NCI-H1105 treated with DMSO at 0.1 percent for 48 hours (cell line): ENCODE measurements around the gene BZW2.
"Not testable (repeated sequence)": the region's sequence is repeated elsewhere in the genome, so short reads cannot be mapped to it uniquely, and the experiment has no call there.

Experiments used
- DNase-seq: peaks from one replicate; lab custom pipeline; 2025; lab: John Stamatoyannopoulos, UW

The BZW2 gene

DNA sequence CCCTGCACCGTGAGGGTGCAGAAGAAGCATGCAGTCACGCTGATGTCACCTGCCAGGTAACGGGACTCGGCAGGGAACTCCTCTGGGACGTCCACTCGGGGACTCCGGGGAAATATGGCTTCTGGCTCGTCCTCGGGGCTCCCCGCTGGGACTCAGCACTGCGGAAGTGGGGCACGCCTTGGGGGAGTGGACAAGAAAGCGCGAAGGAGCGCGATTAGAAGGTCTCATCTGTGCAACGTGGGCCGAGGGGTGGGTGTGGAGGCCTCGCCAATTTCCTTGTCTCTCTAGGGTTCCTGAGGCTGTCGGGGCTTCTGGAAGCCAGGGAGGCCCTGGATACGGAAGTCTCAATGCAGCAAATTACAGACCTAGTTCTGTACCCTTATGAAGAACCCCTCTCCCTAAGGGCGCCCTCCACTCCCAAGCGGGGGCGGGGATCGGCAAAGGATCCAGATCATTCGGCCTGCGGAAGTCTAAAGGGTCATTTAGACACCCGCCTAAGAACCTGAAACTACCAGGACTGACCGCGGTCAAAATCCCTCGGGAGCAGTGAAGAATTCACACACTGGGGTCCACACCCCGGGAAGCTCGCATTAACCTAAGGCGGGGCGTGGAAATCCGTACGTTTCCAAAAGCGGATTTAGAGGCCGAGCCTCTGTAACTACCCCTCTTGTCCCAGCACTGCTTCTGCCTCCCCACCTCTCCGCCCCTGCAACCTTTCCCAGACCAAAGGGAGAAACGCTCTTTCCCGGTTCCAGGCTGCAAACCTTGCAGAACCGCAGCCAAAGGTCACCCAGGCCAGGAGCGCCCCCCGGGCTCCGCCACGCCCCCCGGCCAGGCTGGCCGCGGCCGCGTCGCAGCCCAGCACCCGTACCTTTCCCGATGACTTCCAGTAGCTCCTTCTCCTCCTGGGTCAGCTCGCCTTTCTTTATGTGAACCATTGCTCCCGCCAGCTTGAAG, 1.1 kb upstream of the BZW2 start:
- peak; percentile 54 for DNase-seq

DNA sequence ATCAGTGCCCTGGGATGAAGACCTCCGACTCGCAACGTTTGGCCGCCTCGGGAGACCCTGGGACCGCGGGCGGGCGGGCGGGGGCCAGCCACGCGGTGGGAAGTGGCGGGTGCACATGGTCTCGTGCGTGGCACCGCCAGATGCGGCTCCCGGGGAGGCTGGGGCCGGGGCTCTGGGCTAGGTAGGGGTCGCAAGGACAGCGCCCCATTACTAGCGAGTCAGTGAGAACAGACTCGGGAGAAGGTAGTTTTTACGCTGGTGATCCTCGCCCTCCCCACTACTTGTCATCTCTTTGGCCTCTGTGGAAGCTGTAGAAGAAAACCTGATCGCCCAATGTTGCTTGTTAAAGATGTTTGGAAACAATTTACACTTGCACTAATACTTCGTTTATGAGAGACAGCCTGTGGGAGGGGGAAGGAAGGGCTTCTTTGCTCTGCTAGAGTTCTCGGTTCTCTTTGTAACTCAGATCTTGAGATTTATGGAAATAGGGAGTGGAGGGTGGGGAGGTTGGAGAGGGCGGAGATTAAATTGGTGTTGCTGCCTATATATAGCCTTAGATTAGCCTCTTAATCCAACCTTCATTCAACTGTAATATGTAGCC, 591 bp downstream of the BZW2 start:
- peak; percentile 32 for DNase-seq

DNA sequence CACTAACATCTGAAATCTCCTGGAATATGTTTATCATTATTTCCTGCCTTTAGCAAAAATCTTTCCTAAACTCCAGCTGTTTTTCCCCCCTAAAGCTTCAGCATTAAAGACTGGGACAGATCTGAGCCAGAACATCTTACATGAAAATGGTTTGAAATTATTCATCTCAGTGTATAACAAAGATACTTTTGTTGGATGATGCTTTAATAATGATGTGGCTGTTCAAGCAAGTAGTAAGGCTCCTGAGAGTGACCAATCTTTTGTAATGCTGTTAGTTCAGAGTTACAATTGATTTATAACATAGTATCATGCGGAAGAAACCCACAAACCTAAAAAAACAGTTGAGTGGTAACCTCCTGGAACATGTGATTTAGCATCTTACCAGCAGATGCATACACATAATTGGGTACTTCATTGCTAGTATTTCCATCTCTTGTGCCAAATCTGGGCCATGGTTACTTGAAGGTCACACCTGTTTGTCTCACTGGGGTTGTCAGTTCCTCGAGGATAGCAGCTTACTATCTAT, 1.5 kb downstream of the BZW2 start:
- DNase-seq: peak; percentile 68

DNA sequence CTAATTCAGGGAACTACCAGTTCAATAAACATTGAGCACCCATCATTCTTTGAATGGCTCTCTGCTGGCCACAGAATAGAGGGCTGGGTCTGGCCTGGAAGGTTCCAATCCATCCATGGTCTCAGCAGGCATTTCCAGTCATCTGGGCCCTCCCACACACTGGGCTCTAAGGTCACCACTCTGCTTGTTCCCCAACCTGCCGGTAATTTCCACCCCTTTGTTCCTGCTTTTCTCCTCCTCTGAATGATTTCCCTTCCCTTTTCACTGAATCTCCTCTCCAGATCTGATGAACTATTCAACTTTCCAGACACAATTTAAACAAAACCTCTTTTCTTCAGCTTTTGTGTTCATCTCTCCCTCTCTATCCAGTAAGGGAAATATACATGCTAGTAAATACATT, 2.6 kb downstream of the BZW2 start:
- DNase-seq: no peak

DNA sequence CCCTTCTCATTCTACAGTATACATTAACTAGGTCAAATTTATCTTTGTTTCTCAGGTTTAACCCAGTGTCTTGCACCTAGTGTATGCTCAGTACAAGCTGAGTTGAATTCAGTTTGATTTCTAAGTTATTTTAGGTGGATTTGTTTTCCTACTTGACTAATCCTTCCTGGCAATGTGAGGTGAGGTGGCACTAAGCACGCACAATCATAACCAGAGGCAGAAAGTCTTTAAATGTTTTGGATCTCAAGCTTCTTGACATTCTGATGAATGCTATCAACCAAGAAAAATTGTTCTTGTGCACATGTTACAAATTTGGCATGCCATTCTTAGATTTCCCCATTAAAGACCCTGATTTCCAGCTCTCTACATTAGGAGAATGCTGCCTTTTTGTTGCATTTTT, 3.2 kb downstream of the BZW2 start:
- DNase-seq: no peak

DNA sequence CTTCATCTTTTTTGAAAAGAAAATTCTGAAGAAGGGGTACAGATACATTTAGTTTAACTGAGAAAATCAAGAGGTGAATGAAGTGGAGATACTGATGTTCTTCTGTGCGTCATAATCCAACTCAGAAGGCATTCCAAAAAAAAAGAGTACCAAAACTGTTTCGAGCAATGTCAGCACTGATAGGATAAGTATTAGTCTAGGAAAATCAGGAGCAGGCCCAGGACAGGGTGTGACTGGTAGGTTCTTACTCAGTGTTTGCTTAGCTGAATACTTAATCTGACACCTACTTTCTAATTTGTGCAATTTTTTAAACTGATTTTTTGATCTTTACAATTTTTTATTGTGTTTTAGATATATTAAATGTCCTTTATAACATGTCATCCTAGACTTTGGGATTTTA, 4.3 kb downstream of the BZW2 start:
- DNase-seq: no peak

DNA sequence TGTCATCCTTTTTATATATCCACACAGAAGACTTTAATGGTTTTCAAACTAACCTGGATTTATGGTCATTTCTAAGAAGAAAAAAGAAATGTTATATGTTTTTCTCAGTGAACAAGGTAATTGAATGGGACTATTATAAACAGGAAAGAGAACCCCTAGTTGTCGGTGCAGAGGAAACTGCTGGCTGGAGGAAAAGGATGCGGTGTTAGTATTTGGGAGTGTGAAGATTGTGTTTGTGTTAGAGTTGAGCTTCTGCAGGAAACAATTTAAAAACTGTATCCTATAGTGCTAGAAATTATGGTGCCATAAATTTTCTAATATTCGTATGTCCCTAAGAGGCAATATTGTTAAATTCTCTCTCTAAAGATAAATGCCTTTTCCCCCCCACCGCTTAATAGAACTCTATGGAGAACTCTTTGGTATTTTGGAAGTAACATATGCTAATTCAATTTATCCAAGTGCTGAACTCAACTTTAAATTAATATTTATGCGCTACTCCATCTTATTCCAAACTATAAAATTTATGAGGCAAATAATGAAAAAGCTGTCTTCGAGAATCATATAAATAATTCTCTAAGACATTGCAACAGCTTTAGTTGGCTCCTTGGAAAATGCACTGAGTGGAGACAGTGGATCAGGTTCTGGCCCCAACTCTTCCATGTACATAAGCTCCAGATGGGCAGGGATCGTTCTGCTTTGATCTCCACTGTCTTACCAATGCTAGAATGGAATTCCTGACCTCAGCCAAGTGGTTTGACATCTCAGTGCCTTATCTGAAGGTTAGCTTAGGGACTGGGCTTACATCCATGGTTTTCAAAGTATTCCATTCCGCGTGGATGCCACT, 5.6 kb downstream of the BZW2 start:
- DNase-seq: no peak

DNA sequence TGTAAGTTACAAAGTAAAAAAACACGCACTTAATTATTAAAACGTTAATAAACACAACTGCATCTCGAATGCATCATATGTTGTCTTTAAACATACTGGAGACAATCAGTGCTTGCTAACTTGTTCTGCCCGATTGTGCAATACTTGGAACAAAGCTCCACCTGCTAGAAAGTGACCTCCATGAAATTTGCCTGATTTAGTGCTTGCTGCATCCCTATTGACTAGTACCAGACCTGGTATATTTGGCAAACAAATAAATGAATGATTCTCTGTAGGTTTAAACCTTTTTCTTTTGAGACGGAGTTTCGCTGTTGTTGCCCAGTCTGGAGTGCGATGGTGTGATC, 6.2 kb downstream of the BZW2 start:
- DNase-seq: no peak

DNA sequence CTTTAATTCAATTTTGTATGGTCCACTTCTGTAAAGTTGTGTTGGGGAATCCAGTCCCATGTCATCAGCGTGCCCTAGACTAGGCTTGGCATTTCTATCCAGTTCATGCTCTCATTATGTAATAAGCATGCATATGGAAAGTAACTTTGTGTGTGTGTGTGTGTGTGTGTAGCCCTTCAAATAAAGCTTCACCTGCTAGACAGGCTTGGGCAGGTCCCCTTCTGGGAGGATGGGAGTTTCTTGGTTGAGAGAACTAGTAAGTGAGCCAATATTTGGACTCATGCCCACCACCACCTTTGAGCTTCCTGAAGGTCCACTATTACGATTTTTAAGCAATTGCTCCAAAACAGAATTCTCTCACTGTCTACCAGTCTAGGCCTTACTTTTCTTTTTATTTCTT, 6.9 kb downstream of the BZW2 start:
- DNase-seq: peak; percentile 98

DNA sequence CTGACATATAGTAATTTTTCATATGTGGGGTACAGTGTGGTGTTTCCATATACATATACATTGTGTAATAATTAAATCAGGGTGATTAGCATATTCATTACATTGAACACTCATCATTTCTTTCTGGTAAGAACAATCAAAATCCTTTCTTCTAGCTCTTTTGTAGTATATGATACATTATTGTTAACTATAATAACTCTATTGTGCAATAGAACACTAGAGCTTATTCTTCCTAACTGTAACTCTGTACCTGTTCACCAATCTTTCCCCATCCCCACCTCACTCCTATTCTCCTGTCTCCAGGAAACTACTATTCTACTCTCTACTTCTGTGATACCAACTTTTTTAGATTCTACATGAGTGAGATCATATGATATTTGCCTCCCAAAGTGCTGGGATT, 9.4 kb downstream of the BZW2 start:
- DNase-seq: no peak

DNA sequence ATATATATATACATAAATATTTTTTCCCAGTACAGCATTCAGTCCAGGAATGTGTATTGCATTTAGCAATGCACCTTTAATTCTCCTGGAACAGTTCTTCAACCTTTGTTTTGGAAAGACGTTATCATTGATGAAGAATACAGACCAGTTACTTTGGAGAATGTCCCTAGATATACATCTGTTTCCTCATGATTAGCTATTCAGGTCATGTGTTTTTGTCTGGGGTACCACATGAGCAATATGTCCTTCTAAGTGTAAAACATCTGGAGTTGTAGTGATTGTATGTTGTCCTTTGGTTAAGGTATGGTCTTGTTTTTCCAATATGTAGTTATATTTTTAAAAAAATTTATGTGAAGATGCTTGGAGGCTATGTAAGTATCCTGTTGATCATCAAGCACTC, 10.2 kb downstream of the BZW2 start:
- no peak for DNase-seq

DNA sequence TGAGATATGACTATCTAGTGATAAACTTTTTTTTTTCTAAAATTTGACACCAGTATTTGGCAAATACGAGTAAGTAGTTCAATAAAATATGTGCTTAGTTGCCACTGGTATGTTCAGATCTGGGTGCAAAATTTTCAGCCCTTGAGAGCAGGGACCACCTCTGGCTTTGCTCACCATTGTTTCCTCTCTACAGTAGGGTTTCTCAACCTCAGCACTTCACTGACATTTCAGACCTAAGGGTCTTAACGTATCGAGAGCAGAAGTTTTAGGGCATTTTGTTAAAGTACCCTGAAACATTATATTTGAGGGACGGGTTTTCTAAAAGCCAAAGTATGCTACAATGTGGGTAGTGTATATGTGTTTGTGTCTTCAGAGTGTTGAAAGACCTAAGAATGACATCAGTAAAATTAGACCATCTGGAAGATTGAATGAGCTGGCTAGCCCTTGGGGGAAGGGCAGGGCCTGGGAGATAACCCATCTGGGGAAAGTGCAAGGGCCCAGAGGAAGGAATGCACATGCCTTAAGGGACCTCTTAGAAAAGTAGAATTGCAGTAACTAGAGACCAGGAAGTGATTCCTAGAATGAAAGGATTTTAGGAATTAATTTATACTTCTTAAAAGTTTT, 11.8 kb downstream of the BZW2 start:
- DNase-seq: no peak

DNA sequence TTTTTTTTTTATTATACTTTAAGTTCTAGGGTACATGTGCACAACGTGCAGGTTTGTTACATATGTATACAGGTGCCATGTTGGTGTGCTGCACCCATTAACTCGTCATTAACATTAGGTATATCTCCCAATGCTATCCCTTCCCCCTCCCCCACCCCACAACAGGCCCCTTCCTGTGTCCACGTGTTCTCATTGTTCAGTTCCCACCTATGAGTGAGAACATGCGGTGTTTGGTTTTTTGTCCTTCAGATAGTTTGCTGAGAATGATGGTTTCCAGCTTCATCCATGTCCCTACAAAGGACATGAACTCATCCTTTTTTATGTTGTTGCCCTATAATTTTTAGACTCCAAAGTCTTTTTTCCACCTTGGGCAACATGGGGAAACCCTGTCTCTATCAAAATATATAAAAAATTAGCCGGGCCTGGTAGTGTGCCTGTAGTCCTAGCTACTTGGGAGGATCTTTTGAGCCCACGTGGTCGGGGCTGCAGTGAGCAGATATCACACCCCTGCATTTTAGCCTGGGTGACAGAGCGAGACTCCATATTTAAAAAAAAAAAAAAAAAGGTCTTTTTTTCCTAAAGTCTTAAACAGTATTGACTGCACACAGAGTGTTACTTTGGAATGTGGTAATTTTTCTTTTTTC, 14.0 kb downstream of the BZW2 start:
- DNase-seq: not testable (repeated sequence)

DNA sequence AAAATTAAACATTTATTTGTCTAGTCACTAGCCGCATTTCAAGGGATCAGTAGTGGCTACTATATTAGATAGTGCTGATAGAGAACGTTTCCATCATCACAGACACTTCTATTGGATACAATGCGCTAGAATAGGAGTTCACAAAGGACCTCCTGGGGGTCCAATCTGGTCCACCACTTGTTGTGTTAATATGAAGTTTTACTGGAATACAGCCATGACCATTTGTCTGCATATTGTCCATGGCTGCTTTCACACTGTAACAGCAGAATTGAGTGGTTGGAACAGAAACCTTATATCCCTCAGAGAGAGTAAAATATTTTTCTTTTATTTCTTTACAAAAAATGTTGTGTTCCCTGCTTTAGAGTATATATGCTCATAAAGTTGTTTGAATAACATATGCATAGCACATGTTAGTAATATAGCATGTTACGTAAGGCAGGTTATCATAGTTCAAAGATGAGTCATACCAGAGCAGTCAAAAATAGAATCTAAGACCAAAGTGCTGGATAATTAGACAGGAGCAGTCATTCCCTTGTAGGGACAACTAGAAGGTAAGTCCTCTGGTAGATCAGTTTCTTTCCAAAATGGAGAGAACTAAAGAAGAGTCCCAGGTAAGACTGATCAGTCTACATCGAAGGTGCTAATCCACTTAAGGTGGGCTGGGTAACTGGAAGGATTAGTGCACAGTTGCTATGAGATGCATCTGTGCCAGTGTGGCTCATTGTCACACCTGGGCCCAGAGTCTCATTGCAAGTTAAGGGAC, 14.9 kb downstream of the BZW2 start:
- no peak for DNase-seq

DNA sequence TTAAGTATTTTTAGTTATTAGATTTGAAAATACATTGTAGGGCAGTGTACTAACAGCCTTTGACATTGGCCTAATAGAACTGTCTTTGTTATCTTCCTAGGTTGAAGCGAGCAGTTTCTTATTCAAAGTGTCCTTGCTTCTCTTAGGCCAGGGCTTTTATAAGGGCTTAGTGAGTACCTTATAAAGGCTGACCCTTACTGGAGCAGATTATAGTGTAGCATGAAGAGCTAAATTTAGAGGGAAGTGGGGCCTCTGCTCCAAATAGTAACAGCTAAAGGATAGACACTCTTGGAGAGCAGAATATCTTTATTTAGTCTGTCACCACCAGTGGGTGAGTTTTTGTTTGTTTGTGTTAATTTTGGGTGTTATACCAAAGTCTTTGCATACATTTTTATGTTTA, 15.9 kb downstream of the BZW2 start:
- no peak for DNase-seq

DNA sequence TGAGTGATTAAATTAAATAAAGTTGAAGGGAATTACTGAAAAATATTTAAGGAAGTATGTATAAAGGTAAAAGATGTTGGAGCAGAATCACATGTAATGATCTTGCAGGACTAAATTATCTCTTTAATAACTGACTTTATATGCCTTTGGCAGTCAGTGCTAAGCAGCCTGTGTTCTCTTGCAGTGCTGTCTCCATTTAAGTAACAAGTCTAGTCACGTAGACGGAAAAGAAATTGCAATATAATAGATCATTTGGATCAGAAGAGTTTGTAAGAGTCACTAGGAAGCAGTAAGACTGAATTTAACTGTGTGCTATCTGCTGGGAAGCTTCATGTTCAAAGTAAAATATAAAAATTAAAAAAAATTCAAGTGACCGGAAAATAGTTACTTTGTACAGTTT, 21.4 kb downstream of the BZW2 start:
- DNase-seq: no peak

DNA sequence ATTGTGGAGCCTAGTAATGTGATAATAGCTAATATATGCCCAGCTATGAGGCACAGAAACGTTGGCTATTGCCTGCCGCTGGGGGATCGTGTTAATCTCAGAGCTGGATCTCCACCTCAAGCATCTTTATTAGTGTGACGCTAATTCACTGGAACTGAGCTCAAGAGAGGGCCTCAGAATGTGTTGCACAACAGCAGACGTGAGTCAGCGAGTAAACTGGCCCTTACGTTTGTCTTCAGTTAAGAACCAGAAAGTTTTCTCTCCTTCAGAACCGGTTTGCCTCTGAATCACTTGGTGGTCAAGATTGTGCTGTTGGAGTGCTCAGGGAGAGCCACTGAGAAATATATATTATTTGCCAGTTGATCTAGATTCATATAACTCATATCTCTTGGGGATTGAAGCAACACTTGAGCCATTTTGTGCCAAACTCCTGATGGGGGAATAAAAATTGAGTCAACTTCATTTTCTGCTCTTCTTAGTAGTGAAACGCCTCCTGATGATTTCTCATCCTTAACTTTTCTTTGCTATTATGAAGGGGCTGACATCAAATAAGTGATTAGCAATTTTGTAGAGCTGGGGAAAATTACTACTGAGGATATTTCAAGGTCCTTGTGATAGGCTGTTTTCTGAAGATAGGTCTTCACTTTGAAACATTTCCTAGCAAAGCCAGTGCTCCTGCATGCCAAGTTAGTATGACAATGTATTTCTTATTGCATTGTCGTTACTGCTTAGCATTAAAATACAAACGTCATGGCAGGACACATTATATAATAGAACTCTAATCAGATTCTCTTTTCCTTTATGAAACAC, 22.3 kb downstream of the BZW2 start:
- DNase-seq: no peak

DNA sequence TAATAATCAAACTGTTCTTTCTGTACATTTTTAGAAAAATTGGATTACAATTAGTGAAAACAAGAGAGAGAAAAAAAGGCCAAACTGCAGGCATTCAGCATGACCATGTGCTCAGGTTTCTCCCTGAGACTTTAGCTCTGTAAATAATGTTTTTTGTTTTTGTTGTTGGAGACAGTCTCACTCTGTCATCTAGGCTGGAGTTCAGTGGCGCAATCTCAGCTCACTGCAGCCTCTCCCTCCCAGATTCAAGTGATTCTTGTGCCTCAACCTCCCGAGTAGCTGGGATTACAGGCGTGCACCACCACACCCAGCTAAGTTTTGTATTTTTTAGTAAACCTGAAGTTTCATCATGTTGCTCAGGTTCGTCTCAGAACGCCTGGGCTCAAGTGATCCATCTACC, 23.0 kb downstream of the BZW2 start:
- no peak for DNase-seq

DNA sequence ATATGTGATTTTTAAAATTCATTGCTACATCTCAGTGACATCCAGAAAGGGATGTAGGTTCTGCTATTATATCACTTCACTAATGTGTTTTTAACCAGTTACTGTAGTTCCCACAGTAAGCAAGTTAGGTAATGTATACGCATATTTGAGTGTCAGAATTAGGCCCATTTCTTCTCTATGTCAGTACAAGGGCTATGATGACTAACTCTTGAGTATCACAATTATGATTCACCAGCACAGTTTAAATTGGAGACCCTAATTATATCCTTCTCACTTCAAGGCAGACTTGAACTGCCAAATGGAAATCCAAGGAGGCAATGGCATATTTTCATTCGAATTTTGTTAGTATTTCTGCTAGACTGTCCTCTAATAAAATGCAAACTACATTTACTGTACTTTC, 23.6 kb downstream of the BZW2 start:
- DNase-seq: no peak

DNA sequence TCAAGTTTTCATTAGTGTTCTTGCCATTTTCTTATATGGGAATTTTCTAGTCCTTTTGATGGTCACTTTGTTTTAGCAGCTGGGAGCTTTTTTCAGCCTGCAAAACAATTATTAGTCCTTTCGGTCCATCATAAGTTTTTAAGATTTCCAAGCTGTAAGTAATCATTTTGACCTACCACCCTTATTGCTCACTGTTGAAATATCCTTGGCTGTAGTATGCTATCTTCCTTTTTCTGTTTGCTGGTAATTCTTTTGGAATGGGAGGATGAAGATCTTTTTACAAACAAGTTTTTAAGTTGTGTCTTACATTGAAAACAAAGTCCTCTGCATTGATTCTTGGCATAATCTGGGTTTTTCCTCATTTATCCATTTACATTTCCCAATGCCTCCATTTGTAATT, 24.0 kb downstream of the BZW2 start:
- no peak for DNase-seq
